HG03442 (cell line): ENCODE measurements around the gene NEU4.
"Not testable (repeated sequence)": the region's sequence is repeated elsewhere in the genome, so short reads cannot be mapped to it uniquely, and the experiment has no call there.

Source experiments
- ATAC-seq: cut with Tn5 transposase; IDR thresholded peaks from one replicate; pipeline ENCODE4 v1.9.1; 2021; ENCODE audit warnings: mild to moderate bottlenecking, moderate library complexity; ENCODE audit not compliant: unreplicated experiment

NEU4 gene

GRCh38 chr2:241798081-241798630, 10.8 kb upstream of the NEU4 start:
- no peak for ATAC-seq

GRCh38 chr2:241798631-241799521, 10.1 kb upstream of the NEU4 start:
- ATAC-seq: no peak

GRCh38 chr2:241799522-241800197, 9.3 kb upstream of the NEU4 start:
- ATAC-seq: no peak

GRCh38 chr2:241800198-241800903, 8.6 kb upstream of the NEU4 start:
- not testable (repeated sequence) for ATAC-seq

- no peak for ATAC-seq
These were observed 7.2 kb upstream of the NEU4 start for GRCh38 chr2:241801611-241802420.

- ATAC-seq: no peak
These were observed 6.3 kb upstream of the NEU4 start for GRCh38 chr2:241802421-241803318.

- no peak for ATAC-seq
These were observed 5.3 kb upstream of the NEU4 start for GRCh38 chr2:241803387-241804325.

- ATAC-seq: no peak
These were observed 4.4 kb upstream of the NEU4 start for GRCh38 chr2:241804326-241805229.

GRCh38 chr2:241806217-241806616, 2.8 kb upstream of the NEU4 start:
- ATAC-seq: not testable (repeated sequence)

GRCh38 chr2:241808051-241808720, 807 bp upstream of the NEU4 start:
- ATAC-seq: no peak

- ATAC-seq: no peak
These were observed 652 bp downstream of the NEU4 start for GRCh38 chr2:241809383-241810306.

GRCh38 chr2:241810307-241811200, 1.6 kb downstream of the NEU4 start:
- ATAC-seq: no peak

GRCh38 chr2:241811201-241811951, 2.4 kb downstream of the NEU4 start:
- ATAC-seq: no peak
